GM23248 (cell line): ENCODE data around the gene ZNF683.

Source experiments
- EZH2 ChIP-seq: fragments of 200-600 bp; sonication (generic); IDR thresholded peaks from 2 replicates; pipeline ENCODE4 v1.6.1; 2018; ENCODE audit warnings: antibody characterized with exemption, mild to moderate bottlenecking; ENCODE audit not compliant: insufficient read depth, poor library complexity, severe bottlenecking
- EZH2phosphoT487 ChIP-seq: fragments of 200-600 bp; sonication (generic); IDR thresholded peaks from 2 replicates; pipeline ENCODE4 v1.6.1; 2018; ENCODE audit warnings: antibody characterized with exemption, moderate library complexity, mild to moderate bottlenecking, low read depth; ENCODE audit not compliant: insufficient read depth

GRCh38 chr1:26387447-26387846 is 14.9 kb upstream of the ZNF683 start:
- no peak for TF ChIP-seq EZH2
- TF ChIP-seq EZH2phosphoT487: no peak
